C1 segment of cervical spinal cord (tissue), 14 donors: ENCODE data around the gene MYBL2.

Source experiments
- DNase-seq, 14 donors: peaks; one replicate each; lab custom pipeline; 2025; lab: John Stamatoyannopoulos, UW

The MYBL2 gene

GRCh38 chr20:43682446-43682845 lies 15.5 kb downstream of the MYBL2 start:
- DNase-seq, result no peak

GRCh38 chr20:43686820-43687219 lies 19.9 kb downstream of the MYBL2 start:
- no peak for DNase-seq

- no peak for DNase-seq
Observed at GRCh38 chr20:43689165-43689564, 22.3 kb downstream of the MYBL2 start.

GRCh38 chr20:43690943-43691598 lies 24.2 kb downstream of the MYBL2 start:
- no peak for DNase-seq

- peak in 2 of 14 donors; percentile 1 to 3 for DNase-seq
Observed at GRCh38 chr20:43691928-43692524, 25.1 kb downstream of the MYBL2 start.

- no peak for DNase-seq
Observed at GRCh38 chr20:43694763-43695162, 27.8 kb downstream of the MYBL2 start.

GRCh38 chr20:43695571-43695970 lies 28.7 kb downstream of the MYBL2 start:
- DNase-seq, result no peak

- DNase-seq, result no peak
Observed at GRCh38 chr20:43699941-43700565, 33.1 kb downstream of the MYBL2 start.

GRCh38 chr20:43700627-43701026 lies 33.7 kb downstream of the MYBL2 start:
- no peak for DNase-seq

GRCh38 chr20:43702502-43702901 lies 35.6 kb downstream of the MYBL2 start:
- no peak for DNase-seq

GRCh38 chr20:43710370-43711044 lies 43.6 kb downstream of the MYBL2 start:
- no peak for DNase-seq

- no peak for DNase-seq
Observed at GRCh38 chr20:43711098-43711654, 44.3 kb downstream of the MYBL2 start.

GRCh38 chr20:43715044-43715443 lies 48.1 kb downstream of the MYBL2 start:
- DNase-seq, result no peak

GRCh38 chr20:43715511-43715910 lies 48.6 kb downstream of the MYBL2 start:
- no peak for DNase-seq

- DNase-seq, result no peak
Observed at GRCh38 chr20:43716123-43716522, 49.2 kb downstream of the MYBL2 start.

- no peak for DNase-seq
Observed at GRCh38 chr20:43716757-43717615, 50.1 kb downstream of the MYBL2 start.

- no peak for DNase-seq
Observed at GRCh38 chr20:43717616-43717995, 50.7 kb downstream of the MYBL2 start.

- no peak for DNase-seq
Observed at GRCh38 chr20:43720007-43720406, 53.1 kb downstream of the MYBL2 start.

GRCh38 chr20:43721097-43721428 lies 54.1 kb downstream of the MYBL2 start:
- no peak for DNase-seq

- DNase-seq, result no peak
Observed at GRCh38 chr20:43721429-43722152, 54.7 kb downstream of the MYBL2 start.

GRCh38 chr20:43722153-43722505 lies 55.2 kb downstream of the MYBL2 start:
- no peak for DNase-seq
